OCI-LY1 (cell line): Measurements from ENCODE around the gene VWCE.

Experiments used
- H2AFZ ChIP-seq: fragments of 200-600 bp; sonication (generic), shearing (Covaris generic); 2 replicates; pipeline ENCODE4 v1.6.0; 2014; ENCODE audit warnings: antibody characterized with exemption, mild to moderate bottlenecking, low read length
- H3F3A ChIP-seq: fragments of 200-600 bp; sonication (generic), shearing (Covaris generic); 2 replicates; pipeline ENCODE4 v1.6.0; 2014; ENCODE audit warnings: mild to moderate bottlenecking, antibody characterized with exemption, low read length, moderate library complexity; ENCODE audit not compliant: insufficient read depth
- H3K27ac ChIP-seq: fragments of 200-600 bp; sonication (generic); 2 replicates; pipeline ENCODE4 v1.5.1; 2014; ENCODE audit warnings: low read length, mixed run types, mild to moderate bottlenecking, low read depth; ENCODE audit not compliant: poor library complexity, severe bottlenecking
- H3K27me3 ChIP-seq: fragments of 200-600 bp; sonication (generic); 2 replicates; pipeline ENCODE4 v1.6.0; 2014; ENCODE audit warnings: antibody characterized with exemption, mild to moderate bottlenecking, low read length, moderate library complexity; ENCODE audit not compliant: insufficient read depth
- H3K36me3 ChIP-seq: fragments of 200-600 bp; sonication (generic); 2 replicates; pipeline ENCODE4 v1.6.1; 2014; ENCODE audit warnings: mild to moderate bottlenecking, antibody characterized with exemption, low read length, moderate library complexity, mixed read lengths; ENCODE audit not compliant: insufficient read depth
- H3K4me1 ChIP-seq: fragments of 200-600 bp; sonication (generic); 2 replicates; pipeline ENCODE4 v1.5.1; 2014; ENCODE audit warnings: mild to moderate bottlenecking, low read length, moderate library complexity; ENCODE audit not compliant: insufficient read depth, severe bottlenecking
- H3K4me2 ChIP-seq: fragments of 200-600 bp; sonication (generic), shearing (Covaris generic); 2 replicates; pipeline ENCODE4 v1.6.1; 2014; ENCODE audit warnings: low read length
- H3K4me3 ChIP-seq: fragments of 200-600 bp; sonication (generic); 2 replicates; pipeline ENCODE4 v1.5.1; 2014; ENCODE audit warnings: low read length, low read depth, mild to moderate bottlenecking, mixed read lengths; ENCODE audit not compliant: poor library complexity, severe bottlenecking
- H3K79me2 ChIP-seq: fragments of 200-600 bp; shearing (Covaris generic); 2 replicates; pipeline ENCODE4 v1.6.1; 2016; ENCODE audit warnings: mixed run types, low read length, mixed read lengths; ENCODE audit not compliant: insufficient read depth
- H3K9ac ChIP-seq: fragments of 200-600 bp; sonication (generic), shearing (Covaris generic); 2 replicates; pipeline ENCODE4 v1.6.1; 2014; ENCODE audit warnings: mild to moderate bottlenecking, low read length, mixed read lengths
- H3K9me2 ChIP-seq: fragments of 200-600 bp; sonication (generic), shearing (Covaris generic); 2 replicates; pipeline ENCODE4 v1.6.1; 2014; ENCODE audit warnings: low read depth, mild to moderate bottlenecking, low read length, mixed read lengths
- H3K9me3 ChIP-seq: fragments of 200-600 bp; shearing (Covaris generic); 2 replicates; pipeline ENCODE4 v1.6.1; 2014; ENCODE audit warnings: low read length, mixed read lengths
- H4K20me1 ChIP-seq: fragments of 200-600 bp; sonication (generic), shearing (Covaris generic); 2 replicates; pipeline ENCODE4 v1.6.0; 2016; ENCODE audit warnings: mild to moderate bottlenecking, low read length; ENCODE audit not compliant: insufficient read depth
- CTCF ChIP-seq: fragments of 200-600 bp; sonication (generic), shearing (Covaris generic); IDR thresholded peaks from 2 replicates; pipeline ENCODE4 v1.5.1; 2017; ENCODE audit warnings: mild to moderate bottlenecking, antibody characterized with exemption, low read length, moderate library complexity, mixed read lengths
- EZH2 ChIP-seq: fragments of 200-600 bp; sonication (generic), shearing (Covaris generic); IDR thresholded peaks from 2 replicates; pipeline ENCODE4 v1.8.0; 2017; ENCODE audit warnings: borderline replicate concordance, mixed run types, mild to moderate bottlenecking, antibody characterized with exemption, low read length, moderate library complexity, mixed read lengths

Gene VWCE

GRCh38 chr11:61278001-61278470, 17.1 kb downstream of the VWCE start:
- Histone ChIP-seq H3K9me2 (no peaks in the 10 kb centered on the region), H3K9me3 (no peaks in the 10 kb centered on the region), H3K79me2 (no peaks in the 10 kb centered on the region), H4K20me1 (no peaks in the 10 kb centered on the region), H3K36me3 (no peaks in the 10 kb centered on the region; the same call in 1 of the 2 replicates), H3K4me1 (no peaks in the 10 kb centered on the region), H3K27ac (no peak overlapping the region), H2AFZ (no peak overlapping the region), H3K27me3 (no peaks in the 10 kb centered on the region), H3K4me2 (no peak overlapping the region), H3K4me3 (no peak overlapping the region), H3F3A (no peaks in the 10 kb centered on the region), H3K9ac (no peak overlapping the region)
- TF ChIP-seq EZH2 (no peak), CTCF (no peak)

- Histone ChIP-seq H3K27ac (no peak overlapping the region), H4K20me1 (no peaks in the 10 kb centered on the region), H2AFZ (no peak overlapping the region), H3K36me3 (no peaks in the 10 kb centered on the region; the same call in 1 of the 2 replicates), H3K4me1 (no peaks in the 10 kb centered on the region), H3F3A (no peaks in the 10 kb centered on the region), H3K4me2 (no peak overlapping the region), H3K9ac (no peak overlapping the region), H3K79me2 (no peaks in the 10 kb centered on the region), H3K9me3 (no peaks in the 10 kb centered on the region), H3K27me3 (no peaks in the 10 kb centered on the region), H3K4me3 (no peak overlapping the region), H3K9me2 (no peaks in the 10 kb centered on the region)
- TF ChIP-seq CTCF (no peak), EZH2 (no peak)
These were observed 17.7 kb downstream of the VWCE start for GRCh38 chr11:61277186-61278000.

GRCh38 chr11:61275191-61275590, 19.9 kb downstream of the VWCE start:
- H3K79me2 ChIP-seq, result no peaks in the 10 kb centered on the region
- no peak overlapping the region for H3K4me2 ChIP-seq
- no peak for TF ChIP-seq EZH2
- TF ChIP-seq CTCF, result 0 out of 2 replicates have a peak, but pooled peaks have one; percentile 5
- H3F3A ChIP-seq, result no peaks in the 10 kb centered on the region
- no peaks in the 10 kb centered on the region for H3K9me2 ChIP-seq
- no peaks in the 10 kb centered on the region; the same call in 1 of the 2 replicates for H3K36me3 ChIP-seq
- no peak overlapping the region for H3K27ac ChIP-seq
- no peak overlapping the region for H3K9ac ChIP-seq
- H2AFZ ChIP-seq, result no peak overlapping the region
- H3K9me3 ChIP-seq, result no peaks in the 10 kb centered on the region
- H4K20me1 ChIP-seq, result no peaks in the 10 kb centered on the region
- H3K4me3 ChIP-seq, result no peak overlapping the region
- H3K4me1 ChIP-seq, result no peaks in the 10 kb centered on the region
- no peaks in the 10 kb centered on the region for H3K27me3 ChIP-seq
